Caki2 (cell line): Measurements from ENCODE around the gene HAO1. TPM values are rescaled to one million over a fixed set of nuclear protein-coding genes. Genes with fewer than 3 reads are reported as not detected.

ENCODE experiments used
- total RNA-seq: library from RNA; depleted of rRNA; stranded (reverse); fragments of >200 nt; shearing (Covaris generic); gene quantifications from 2 replicates; pipeline ENCODE4 v1.2.3, GENCODE V29; 2014; ENCODE audit warnings: low replicate concordance; rRNA removed

Gene HAO1
- total RNA-seq, 1 experiment from 2014 or later = not detected

Other genes starting within 250 kb of the HAO1 start
- 2.5 and 6.2 TPM in 2 replicates for gene TMX4, start 79.3 kb upstream of the HAO1 start, total RNA-seq
- 2.4 and 2.5 TPM in 2 replicates for gene PLCB1, start 191.8 kb upstream of the HAO1 start, total RNA-seq